ENCODE measurements around the gene LPCAT1. TPM values are rescaled to one million over a fixed set of nuclear protein-coding genes. Genes with fewer than 3 reads are reported as not detected.

The LPCAT1 gene
- total and polyA plus RNA-seq, 2 experiments from 2014 or later, result 78.0 to 255 TPM

GRCh38 chr5:1527533-1528205, 3.9 kb upstream of the LPCAT1 start (continued):
- TF ChIP-seq ZNF462 (CRISPR knock-in tag; IDR thresholded peaks at IDR 0.05), result no peak
- TF ChIP-seq ETS1 (IDR thresholded peaks at IDR 0.05), result no peak
- no peak for TF ChIP-seq CTCF (conservative IDR thresholded peaks at IDR 0.05; ENCODE audit: low read depth in 2 of 2)

- no peak for ATAC-seq
- TF ChIP-seq CREB1 (CRISPR knock-in tag; IDR thresholded peaks at IDR 0.05; ENCODE audit: low read depth), result no peak
- no peak for TF ChIP-seq REST (IDR thresholded peaks at IDR 0.05; ENCODE audit: unreplicated experiment)
- no peak for TF ChIP-seq ETS1 (IDR thresholded peaks at IDR 0.05)
- TF ChIP-seq JUNB (IDR thresholded peaks at IDR 0.05; ENCODE audit: unreplicated experiment), result no peak
- TF ChIP-seq ZNF331 (CRISPR knock-in tag; IDR thresholded peaks at IDR 0.05; ENCODE audit: low read depth), result no peak
- TF ChIP-seq EZH2phosphoT487 (IDR thresholded peaks at IDR 0.05; ENCODE audit: unreplicated experiment), result no peak
- no peak for TF ChIP-seq STAT1 (IDR thresholded peaks at IDR 0.05; ENCODE audit: unreplicated experiment)
Observed at GRCh38 chr5:1526681-1527131, 2.9 kb upstream of the LPCAT1 start.

More at GRCh38 chr5:1526681-1527131, 2.9 kb upstream of the LPCAT1 start:
- no peaks in the 10 kb centered on the region for H3K27me3 ChIP-seq (ENCODE audit: insufficient read depth)
- no peak overlapping the region for H3K4me3 ChIP-seq
- Mint-ChIP-seq H3K36me3 (ENCODE audit: low read depth) (peaks cover 2% of the 10 kb centered on the region; the same call in 2 of the 3 replicates), H3K9me3 (no peaks in the 10 kb centered on the region), H3K4me1 (peaks cover 7% of the 10 kb centered on the region; the same call in 2 of the 3 replicates), H3K27me3 (ENCODE audit: insufficient read depth, low read depth, poor library complexity) (peaks cover 14% of the 10 kb centered on the region), H3K27ac (no peak overlapping the region), H3K4me3 (no peak overlapping the region)
- H2AFZ ChIP-seq, result no peak overlapping the region
- peaks cover 9% of the 10 kb centered on the region for H3K4me1 ChIP-seq (ENCODE audit: insufficient read depth)
- no peak overlapping the region for H3K27ac ChIP-seq (ENCODE audit: low read depth)
- H3K4me2 ChIP-seq, result no peak overlapping the region
- peaks cover 16% of the 10 kb centered on the region for H3K79me2 ChIP-seq (replicated peaks; ENCODE audit: insufficient read depth)
- no peaks in the 10 kb centered on the region; the same call in 1 of the 2 replicates for H3F3A ChIP-seq (replicated peaks; ENCODE audit: low read depth)
- no peaks in the 10 kb centered on the region for H3K9me2 ChIP-seq (ENCODE audit: insufficient read depth)
- peaks cover 2% of the 10 kb centered on the region; the same call in 1 of the 2 replicates for H4K20me1 ChIP-seq (replicated peaks; ENCODE audit: insufficient read depth)
- no peak for DNase-seq (ENCODE audit: low spot score)
- H3K36me3 ChIP-seq (ENCODE audit: insufficient read depth), result no peaks in the 10 kb centered on the region

Data from GM23338 (cell line).